Activated B cell treated with CpG ODN at 0.5 μM for 24 hours (primary cell): ENCODE measurements around the gene RBMXL3. TPM values are rescaled to one million over a fixed set of nuclear protein-coding genes. Genes with fewer than 3 reads are reported as not detected.

Experiments
- ATAC-seq: fragments of 200-7000 bp; cut with Tn5 transposase; one replicate; pipeline ENCODE4 v1.10.0; 2021; ENCODE audit warnings: low read depth, mild to moderate bottlenecking, moderate library complexity
- CTCF ChIA-PET: fragments of 350-600 bp; sonication (Branson Sonifier 250); formaldehyde crosslinking; loops from one replicate; lab custom pipeline; 2021; ENCODE audit warnings: antibody characterized with exemption; lab: Charles Lee
- POLR2A ChIA-PET: fragments of 350-600 bp; sonication (Branson Sonifier 250); formaldehyde crosslinking; loops from one replicate; lab custom pipeline; 2021; ENCODE audit warnings: antibody characterized with exemption; lab: Charles Lee
- DNase-seq: peaks from one replicate; pipeline ENCODE4 v3.0.0; 2022
- H3K27ac Mint-ChIP-seq: one replicate; pipeline ENCODE4 v1.8.0; 2020; ENCODE audit warnings: mixed read lengths
- H3K27me3 Mint-ChIP-seq: one replicate; pipeline ENCODE4 v1.8.0; 2021; ENCODE audit warnings: mixed read lengths
- H3K36me3 Mint-ChIP-seq: one replicate; pipeline ENCODE4 v1.8.0; 2021; ENCODE audit warnings: low read depth, mixed read lengths
- H3K4me1 Mint-ChIP-seq: one replicate; pipeline ENCODE4 v1.8.0; 2021; ENCODE audit warnings: mixed read lengths
- H3K4me3 Mint-ChIP-seq: one replicate; pipeline ENCODE4 v1.8.0; 2020; ENCODE audit warnings: mild to moderate bottlenecking, mixed read lengths
- H3K9me3 Mint-ChIP-seq: one replicate; pipeline ENCODE4 v1.8.0; 2020; ENCODE audit warnings: mixed read lengths
- intact Hi-C: fragments of 100-400 bp; cut with micrococcal nuclease; formaldehyde crosslinking; loops from one replicate; pipeline ENCODE4 v1.15.1; 2024
- total RNA-seq: library from RNA; stranded (reverse); gene quantifications from 2 replicates; pipeline ENCODE4 v1.2.3, GENCODE V29; 2022
- TF ChIP-seq, protein P1 (sequence below): fragments of 200-600 bp; IDR thresholded peaks from one replicate; pipeline ENCODE4 v1.8.0; 2022; ENCODE audit warnings: antibody characterized with exemption, mild to moderate bottlenecking

The RBMXL3 gene
- total RNA-seq, 1 donor from 2014 or later = not detected

DNA sequence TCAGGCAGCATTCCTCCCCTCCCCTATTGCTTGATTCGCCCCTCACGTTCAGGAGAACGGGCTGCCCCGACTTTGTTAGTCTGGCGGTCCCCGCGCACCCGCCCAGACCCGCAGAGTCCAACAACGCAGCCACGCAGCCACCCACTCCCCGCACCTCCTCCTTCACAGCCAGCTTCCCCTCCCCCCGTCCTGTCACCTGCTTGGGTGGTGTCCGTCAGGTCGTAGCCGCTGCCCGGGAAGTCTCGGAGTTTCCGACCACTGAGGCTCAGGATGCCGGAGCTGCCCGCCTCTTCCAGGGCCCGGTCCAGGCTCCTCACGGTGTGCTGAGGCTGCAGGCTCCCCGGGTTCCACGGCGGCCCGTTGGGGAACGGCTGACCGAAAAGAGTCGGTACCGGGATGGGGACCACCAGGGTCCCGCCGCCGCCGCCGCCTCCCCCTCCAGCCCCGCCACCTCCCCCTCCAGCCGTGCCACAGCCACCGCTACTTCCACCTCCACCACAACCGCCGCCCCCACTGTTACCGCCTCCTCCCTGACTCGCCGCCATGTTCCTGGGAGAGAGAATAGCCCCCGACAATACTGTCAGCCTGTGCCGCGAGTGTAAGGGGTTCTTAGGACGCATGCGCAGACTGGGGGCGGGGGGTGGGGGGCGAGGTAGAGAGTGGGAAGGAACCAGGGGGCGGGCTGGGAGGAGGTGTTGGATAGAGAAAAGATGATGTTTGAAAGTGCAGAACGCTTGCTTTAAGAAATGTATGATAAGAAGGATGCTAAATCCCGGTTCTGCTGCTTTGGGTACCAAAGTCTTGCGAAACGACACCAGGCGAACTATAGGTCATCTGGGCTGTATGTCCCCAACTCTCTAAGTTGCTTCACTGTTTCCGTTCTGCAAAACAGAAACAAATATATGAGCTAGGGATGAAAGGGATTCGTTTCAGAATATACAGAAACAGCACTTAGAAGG, 44.6 kb downstream of the RBMXL3 start, which contains the start of gene LRCH2:
Gene LRCH2 (minus strand): TSS at position 600 of the 959 bp plus-strand sequence. CDS start 55 bp downstream, at position 545.
- no peaks in the 10 kb centered on the region for H3K9me3 Mint-ChIP-seq
- H3K4me1 Mint-ChIP-seq = peaks cover 6% of the 10 kb centered on the region
- no peak for ATAC-seq
- DNase-seq = no peak
- H3K27me3 Mint-ChIP-seq = peaks cover 7% of the 10 kb centered on the region
- intact Hi-C loops = no loop called here
- ChIA-PET POLR2A (no interaction called here), CTCF (no interaction called here)
- no peak within 1 kb of the TSS for H3K4me3 Mint-ChIP-seq
- H3K36me3 Mint-ChIP-seq = no peaks in the 10 kb centered on the region
- no peak within 1 kb of the TSS for H3K27ac Mint-ChIP-seq
- TF ChIP-seq, protein P1, sequence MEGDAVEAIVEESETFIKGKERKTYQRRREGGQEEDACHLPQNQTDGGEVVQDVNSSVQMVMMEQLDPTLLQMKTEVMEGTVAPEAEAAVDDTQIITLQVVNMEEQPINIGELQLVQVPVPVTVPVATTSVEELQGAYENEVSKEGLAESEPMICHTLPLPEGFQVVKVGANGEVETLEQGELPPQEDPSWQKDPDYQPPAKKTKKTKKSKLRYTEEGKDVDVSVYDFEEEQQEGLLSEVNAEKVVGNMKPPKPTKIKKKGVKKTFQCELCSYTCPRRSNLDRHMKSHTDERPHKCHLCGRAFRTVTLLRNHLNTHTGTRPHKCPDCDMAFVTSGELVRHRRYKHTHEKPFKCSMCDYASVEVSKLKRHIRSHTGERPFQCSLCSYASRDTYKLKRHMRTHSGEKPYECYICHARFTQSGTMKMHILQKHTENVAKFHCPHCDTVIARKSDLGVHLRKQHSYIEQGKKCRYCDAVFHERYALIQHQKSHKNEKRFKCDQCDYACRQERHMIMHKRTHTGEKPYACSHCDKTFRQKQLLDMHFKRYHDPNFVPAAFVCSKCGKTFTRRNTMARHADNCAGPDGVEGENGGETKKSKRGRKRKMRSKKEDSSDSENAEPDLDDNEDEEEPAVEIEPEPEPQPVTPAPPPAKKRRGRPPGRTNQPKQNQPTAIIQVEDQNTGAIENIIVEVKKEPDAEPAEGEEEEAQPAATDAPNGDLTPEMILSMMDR = no peak

DNA sequence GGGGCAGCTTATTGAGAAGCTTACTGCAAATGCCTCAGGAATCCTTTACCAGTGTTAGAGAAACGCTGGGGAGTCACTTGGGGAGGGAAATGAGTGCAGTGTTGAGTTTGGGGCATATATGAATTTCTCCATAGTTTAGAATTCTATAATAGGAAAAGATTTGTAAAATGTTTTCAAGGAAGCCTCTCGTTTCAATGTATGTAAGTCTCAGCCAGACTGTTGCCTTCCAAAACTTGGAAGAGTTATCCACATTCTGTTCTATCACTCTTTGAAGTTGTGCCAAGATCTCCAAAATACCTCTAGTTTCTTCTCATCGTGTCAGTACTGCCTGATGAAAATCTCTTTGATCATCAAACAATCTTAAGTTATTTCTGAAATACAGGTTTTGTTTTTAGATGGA, 45.3 kb downstream of the RBMXL3 start:
- POLR2A ChIA-PET = no interaction called here
- ATAC-seq = no peak
- Mint-ChIP-seq H3K27me3 (peaks cover 7% of the 10 kb centered on the region), H3K27ac (no peak overlapping the region), H3K4me3 (no peak overlapping the region), H3K9me3 (no peaks in the 10 kb centered on the region), H3K36me3 (no peaks in the 10 kb centered on the region), H3K4me1 (peaks cover 6% of the 10 kb centered on the region)
- TF ChIP-seq, protein P1 = no peak
- CTCF ChIA-PET = no interaction called here
- no peak for DNase-seq
- intact Hi-C loops = no loop called here

DNA sequence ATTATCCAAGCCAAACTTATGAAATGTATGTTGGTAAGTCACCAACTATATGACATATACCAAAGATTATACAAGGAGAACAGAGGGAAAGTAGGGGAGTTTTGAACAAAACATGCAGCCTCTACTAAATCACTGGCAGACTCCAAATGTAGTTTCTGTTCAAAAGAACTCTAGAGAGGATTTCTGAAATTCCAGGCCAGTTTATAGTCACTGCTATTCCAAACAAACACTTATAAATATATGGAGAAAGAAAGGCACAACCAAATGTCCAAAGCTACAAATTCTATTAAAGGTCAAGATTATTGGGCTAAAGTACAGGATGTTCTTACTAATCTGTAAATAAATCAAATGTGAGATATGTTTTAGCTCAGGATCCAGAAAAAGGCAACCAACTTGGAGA, 47.4 kb downstream of the RBMXL3 start:
- POLR2A ChIA-PET = no interaction called here
- ATAC-seq = no peak
- intact Hi-C loops = no loop called here
- CTCF ChIA-PET = no interaction called here
- Mint-ChIP-seq H3K9me3 (no peaks in the 10 kb centered on the region), H3K4me1 (peaks cover 6% of the 10 kb centered on the region), H3K36me3 (no peaks in the 10 kb centered on the region), H3K27me3 (peaks cover 4% of the 10 kb centered on the region), H3K27ac (no peak overlapping the region), H3K4me3 (no peak overlapping the region)
- TF ChIP-seq, protein P1 = no peak
- no peak for DNase-seq

DNA sequence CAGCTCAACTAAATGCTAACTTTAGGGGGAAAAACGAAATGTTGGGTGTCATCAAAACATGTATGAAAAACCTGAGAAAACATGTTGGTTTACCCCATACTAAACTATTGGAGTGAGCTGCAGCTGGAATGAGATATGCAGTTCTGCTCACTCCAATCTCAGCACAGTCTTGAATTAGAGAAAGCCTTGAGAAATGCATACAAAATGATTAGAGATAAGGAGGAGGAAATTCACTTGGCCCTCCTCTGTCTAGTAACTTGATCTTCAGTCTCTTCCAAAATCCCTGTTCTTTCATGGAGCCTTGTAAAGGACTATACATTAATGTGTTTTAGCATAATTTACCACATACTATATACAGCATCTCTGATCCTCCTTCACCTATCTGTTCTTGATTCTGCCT, 47.8 kb downstream of the RBMXL3 start:
- H3K27ac Mint-ChIP-seq = no peak overlapping the region
- TF ChIP-seq, protein P1 = no peak
- CTCF ChIA-PET = no interaction called here

More for the DNA sequence above, 47.8 kb downstream of the RBMXL3 start:
- ATAC-seq = no peak
- peaks cover 4% of the 10 kb centered on the region for H3K27me3 Mint-ChIP-seq
- peaks cover 6% of the 10 kb centered on the region for H3K4me1 Mint-ChIP-seq
- no peaks in the 10 kb centered on the region for H3K36me3 Mint-ChIP-seq
- H3K4me3 Mint-ChIP-seq = no peak overlapping the region
- no peak for DNase-seq
- POLR2A ChIA-PET = no interaction called here
- no peaks in the 10 kb centered on the region for H3K9me3 Mint-ChIP-seq
- intact Hi-C loops = no loop called here

Other genes with a start within 250 kb of the RBMXL3 start
- not detected in 2 replicates for gene IL13RA2, start 171.8 kb upstream of the RBMXL3 start, total RNA-seq
- gene LRCH2, start 44.7 kb downstream of the RBMXL3 start, total RNA-seq = not detected in 2 replicates
- not detected in 2 replicates for gene LUZP4, start 100.3 kb downstream of the RBMXL3 start, total RNA-seq